ENCODE measurements around the gene ATP5F1D.

Gene ATP5F1D

GRCh38 chr19:1259876-1260748 lies 18.6 kb downstream of the ATP5F1D start:
- peak; percentile 49 for DNase-seq

GRCh38 chr19:1260749-1261537 lies 19.4 kb downstream of the ATP5F1D start:
- DNase-seq: peak; percentile 97

DNA sequence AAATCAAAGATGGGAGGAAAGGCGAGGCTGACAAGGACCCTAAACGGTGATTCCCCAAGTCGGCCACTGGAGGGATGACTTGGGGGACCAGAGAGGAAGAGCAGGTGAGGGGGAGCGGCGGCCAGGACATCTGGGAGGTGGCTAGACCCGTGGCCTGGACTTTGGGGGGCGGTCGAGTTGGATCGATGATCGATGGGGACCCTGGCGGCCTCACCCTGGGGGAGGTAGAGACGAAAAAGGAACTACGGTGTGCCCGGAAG lies 19.9 kb downstream of the ATP5F1D start:
- no peak for DNase-seq

- no peak for DNase-seq
These were observed 20.5 kb downstream of the ATP5F1D start for GRCh38 chr19:1261798-1262622.

GRCh38 chr19:1262623-1263123 lies 21.1 kb downstream of the ATP5F1D start:
- no peak for DNase-seq

- no peak for DNase-seq
These were observed 21.6 kb downstream of the ATP5F1D start for GRCh38 chr19:1263188-1263587.

- no peak for DNase-seq
These were observed 23.5 kb downstream of the ATP5F1D start for GRCh38 chr19:1264801-1265614.

DNA sequence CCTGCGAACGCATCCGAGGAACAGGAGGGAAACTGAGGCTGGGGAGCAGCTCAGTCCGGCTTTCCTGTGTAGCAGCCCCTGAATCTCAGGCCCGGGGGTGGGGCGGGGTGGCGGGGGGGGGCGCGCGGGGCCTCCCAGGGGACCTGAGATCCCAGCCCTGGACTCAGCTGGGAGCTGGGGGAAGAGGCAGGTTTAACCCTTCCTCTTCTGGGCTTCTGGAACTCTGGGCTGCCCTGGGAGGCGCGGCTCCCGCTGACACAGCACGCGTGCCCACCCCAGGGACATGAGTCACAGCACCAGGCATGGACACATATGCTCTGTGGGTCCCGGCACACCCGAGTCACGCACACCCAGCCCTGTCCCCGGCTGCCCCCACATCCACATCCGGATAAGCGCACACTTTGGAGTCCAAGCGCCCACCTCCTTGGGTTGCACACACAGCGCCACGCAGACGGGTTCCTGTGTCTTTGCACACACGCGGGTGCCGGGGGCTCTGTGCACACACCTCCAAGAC lies 24.1 kb downstream of the ATP5F1D start:
- no peak for DNase-seq

DNA sequence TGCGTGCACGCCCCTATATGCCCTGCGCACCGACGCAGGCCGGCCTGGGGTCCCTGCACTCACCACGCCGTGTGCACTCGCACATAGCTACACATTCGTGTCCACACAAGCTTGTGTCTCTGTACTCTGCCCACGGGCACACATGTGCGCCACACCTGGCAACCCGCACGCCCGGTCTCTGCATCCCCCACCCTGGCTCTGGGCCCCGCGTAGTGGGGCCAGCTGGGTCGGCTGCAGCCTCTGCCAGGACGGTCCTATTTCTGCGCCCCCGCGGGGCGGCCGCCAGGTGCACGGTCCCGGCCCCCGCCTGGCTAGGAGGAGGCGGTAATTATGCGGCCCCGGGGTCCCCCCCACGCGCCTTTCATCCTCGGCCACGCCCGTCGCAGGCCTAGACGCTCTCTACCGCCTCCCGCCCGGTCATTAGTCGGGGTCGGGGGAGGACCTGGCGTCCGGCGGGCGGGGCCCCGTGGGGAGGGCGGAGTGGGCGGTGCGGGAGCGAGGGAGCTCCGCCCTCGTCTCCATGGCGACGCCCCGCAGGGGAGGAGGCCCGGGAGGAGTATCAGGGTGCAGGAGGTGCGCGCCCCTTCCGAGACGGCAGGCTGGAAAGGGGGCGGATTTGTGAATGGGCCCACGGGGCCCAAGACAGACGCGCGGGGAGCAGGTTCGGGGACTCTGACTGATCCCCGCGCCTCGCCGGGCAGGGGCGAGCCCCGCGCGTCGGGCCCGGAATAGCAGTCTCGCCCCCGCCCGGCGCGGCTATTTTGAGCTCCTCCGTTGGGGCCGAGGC lies 24.8 kb downstream of the ATP5F1D start:
- peak; percentile 76 for DNase-seq

DNA sequence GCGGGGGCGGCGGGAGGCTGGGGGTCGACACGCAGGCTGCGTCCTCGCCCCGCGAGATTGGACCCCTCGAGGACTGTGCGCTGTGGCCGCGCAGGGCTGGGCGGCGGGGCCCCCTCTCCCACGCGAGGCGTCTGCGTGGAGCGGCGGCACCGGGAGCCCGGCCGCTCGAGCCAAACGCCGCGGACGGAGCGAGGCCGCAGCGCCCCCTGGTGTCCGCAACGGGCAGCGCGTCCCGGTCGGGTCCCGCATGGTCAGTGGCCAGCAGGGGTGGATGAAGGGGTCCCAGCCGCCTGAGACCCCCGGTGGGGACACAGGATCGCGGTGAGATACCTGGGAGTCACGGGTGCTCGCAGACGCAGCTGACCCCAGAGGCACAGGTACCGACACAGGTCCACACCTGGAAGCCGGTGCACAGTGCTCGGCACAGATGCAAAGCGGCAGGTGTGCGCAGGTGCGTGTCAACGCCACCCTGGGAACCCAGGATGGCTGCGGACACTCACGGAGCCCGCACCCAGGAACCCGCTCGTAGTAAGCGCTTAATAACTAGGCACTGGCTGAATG lies 25.4 kb downstream of the ATP5F1D start:
- peak; percentile 64 for DNase-seq

GRCh38 chr19:1267477-1268225 lies 26.1 kb downstream of the ATP5F1D start:
- no peak for DNase-seq

DNA sequence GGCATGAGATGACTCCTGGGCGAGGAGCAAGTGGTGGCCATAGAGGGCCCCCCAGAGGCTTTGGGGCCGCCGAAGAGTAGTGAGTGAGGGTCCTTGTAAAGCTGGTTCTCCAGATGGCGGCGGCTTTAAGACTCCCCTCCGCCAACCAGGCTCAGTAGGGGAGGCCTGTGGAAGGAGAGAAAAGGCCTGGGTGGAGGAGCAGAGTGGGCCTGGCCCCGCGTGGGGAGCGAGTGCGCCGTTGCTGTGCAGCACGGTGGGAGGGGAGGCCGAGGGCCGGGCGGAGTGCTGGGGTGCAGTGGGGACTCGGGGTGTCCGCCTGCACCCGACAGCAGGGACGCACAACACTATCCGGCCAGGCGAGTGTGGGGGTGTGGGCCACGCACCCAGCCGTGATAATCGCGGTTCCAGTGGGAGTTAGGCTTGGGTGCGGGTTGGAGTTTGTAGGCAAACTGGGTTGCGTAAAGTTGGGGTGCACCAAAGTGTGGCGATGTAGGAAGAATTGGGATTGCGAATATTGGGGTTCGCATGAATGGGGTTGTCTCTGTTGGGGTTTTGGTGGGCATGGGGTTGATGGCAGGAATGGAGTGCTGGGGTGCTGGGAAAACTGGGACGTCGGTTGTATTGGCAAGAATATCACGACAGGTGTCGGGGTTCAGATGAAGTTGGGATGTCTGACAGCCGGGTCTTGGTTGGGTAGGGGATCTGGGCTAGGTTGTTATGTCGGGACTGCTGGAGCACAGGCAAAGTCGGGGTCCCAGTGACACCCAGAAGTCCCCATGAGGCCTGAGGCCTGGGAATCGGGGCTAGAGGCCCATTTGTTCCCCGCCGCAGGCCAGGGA lies 26.9 kb downstream of the ATP5F1D start:
- no peak for DNase-seq

GRCh38 chr19:1269065-1269477 lies 27.5 kb downstream of the ATP5F1D start, which contains the start of gene CIRBP:
Gene CIRBP, plus strand, starts transcription at chr19:1269332. Its CDS starts 1,602 bp downstream, at chr19:1270934.
- DNase-seq: peak; percentile 99

DNA sequence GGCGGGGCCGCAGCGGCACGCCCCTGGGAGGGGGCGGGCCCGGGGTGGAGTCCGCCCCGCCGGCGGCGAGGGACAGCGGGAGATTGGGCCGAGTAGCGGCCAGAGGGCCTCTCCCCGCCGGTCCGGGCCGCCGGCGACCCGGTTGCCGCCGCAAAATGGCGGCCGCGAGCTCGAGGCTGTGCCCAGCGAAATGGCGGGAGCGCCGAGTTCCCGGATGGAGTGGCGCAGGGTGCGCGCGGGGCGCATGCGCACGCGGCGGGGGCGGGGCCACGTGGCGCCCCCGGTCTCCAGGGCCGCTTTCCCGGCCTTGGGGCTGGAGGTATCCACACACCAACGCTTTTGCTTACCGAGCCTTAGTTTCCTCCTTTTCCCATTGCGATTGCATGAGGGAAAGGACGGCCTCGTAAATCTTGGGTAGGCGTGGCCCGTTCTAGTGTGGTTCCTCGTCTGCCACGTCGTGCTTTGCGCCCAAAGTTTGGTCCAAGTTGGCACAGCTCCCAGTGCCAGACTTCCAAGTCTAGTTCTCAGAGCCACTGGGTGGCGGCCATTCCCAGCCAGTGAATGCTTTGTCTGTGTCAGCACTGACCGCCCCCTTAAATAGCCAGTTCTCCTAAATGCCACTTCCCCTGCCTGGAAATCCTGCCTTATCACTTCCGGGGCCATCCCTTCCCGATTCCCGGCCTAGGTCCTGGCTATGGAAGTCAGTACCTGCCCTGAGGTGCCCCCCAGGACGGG lies 28.1 kb downstream of the ATP5F1D start:
- DNase-seq: peak; percentile 83

- no peak for DNase-seq
These were observed 28.8 kb downstream of the ATP5F1D start for GRCh38 chr19:1270213-1270853.

DNA sequence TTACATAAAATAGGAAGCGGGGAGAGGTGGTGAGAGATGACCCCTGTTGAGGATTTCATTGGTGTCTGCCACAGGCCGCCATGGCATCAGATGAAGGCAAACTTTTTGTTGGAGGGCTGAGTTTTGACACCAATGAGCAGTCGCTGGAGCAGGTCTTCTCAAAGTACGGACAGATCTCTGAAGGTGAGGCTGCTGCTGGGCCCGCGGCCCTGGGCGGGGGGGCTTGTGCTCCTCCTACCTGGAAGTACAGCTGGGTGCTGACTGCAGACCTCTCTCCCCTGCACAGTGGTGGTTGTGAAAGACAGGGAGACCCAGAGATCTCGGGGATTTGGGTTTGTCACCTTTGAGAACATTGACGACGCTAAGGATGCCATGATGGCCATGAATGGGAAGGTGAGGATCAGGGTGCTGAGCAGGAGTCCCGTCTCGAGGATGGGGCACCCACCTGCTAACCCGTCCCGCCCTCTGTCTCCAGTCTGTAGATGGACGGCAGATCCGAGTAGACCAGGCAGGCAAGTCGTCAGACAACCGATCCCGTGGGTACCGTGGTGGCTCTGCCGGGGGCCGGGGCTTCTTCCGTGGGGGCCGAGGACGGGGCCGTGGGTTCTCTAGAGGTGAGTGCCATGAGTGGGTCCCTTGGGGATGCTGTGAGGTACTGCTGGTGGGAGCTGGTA lies 29.4 kb downstream of the ATP5F1D start:
- no peak for DNase-seq
